K562 (cell line): Measurements from ENCODE around the gene DRD3. TPM values are rescaled to one million over a fixed set of nuclear protein-coding genes. Genes with fewer than 3 reads are reported as not detected.

Source experiments
- ATAC-seq: fragments of 200-7000 bp; cut with Tn5 transposase; 3 replicates; pipeline ENCODE4 v1.9.1; 2020; ENCODE audit warnings: moderate library complexity
- BruUV-seq: library from RNA; stranded (reverse); fragments of 400-500 nt; replicated peaks from 2 replicates; lab custom pipeline; 2021; lab: Mats Ljungman, UMichigan
- CTCF ChIA-PET: fragments of 300-600 bp; formaldehyde crosslinking; extraction: SDS; loops from one replicate; lab custom pipeline; 2021; ENCODE audit warnings: low intra/inter-chr PET ratio; lab: Yijun Ruan, JAX
- POLR2A ChIA-PET: fragments of 300-600, 350-650 bp; sonication (Branson Sonifier 250); formaldehyde crosslinking; extraction: SDS; loops from one replicate; lab custom pipeline; 2021; ENCODE audit warnings: antibody characterized with exemption, inconsistent platforms; lab: Yijun Ruan, JAX
- DNase-seq, 4 experiments: peaks; one replicate each; pipeline versions ENCODE4 v3.0.0 to v3.0.0-alpha.2; 2011 to 2018; ENCODE audit warnings: low spot score in 3 of 4, mixed read lengths in 3 of 4; ENCODE audit errors: extremely low read depth in 1 of 4
- FAIRE-seq: peaks from 2 replicates; lab custom pipeline; 2011; peaks lifted over from hg19 to GRCh38; lab: Jason Lieb, UNC
- H2AFZ ChIP-seq: 2 replicates; pipeline ENCODE4 v1.6.0; 2011; ENCODE audit warnings: low read depth, low read length, control low read depth, inconsistent platforms
- H3K27ac ChIP-seq: fragments of 200-600 bp; 3 replicates; pipeline ENCODE4 v1.8.0; 2011; ENCODE audit warnings: low read depth, mild to moderate bottlenecking, control low read depth, inconsistent platforms, low read length, moderate library complexity, mixed read lengths; ENCODE audit errors: extremely low read depth
- H3K27me3 ChIP-seq, 2 experiments: fragments of 300-600 bp in 1 of 2; 2 replicates in 1 of 2; 3 replicates in 1 of 2; pipeline versions ENCODE4 v1.6.0 to v1.8.0; 2011; ENCODE audit warnings: inconsistent platforms in 2 of 2, low read length in 2 of 2, mild to moderate bottlenecking in 1 of 2, mixed read lengths in 1 of 2, moderate library complexity in 1 of 2; ENCODE audit not compliant: control insufficient read depth in 2 of 2, insufficient read depth in 2 of 2
- H3K36me3 ChIP-seq: fragments of 300-600 bp; 3 replicates; pipeline ENCODE4 v1.8.0; 2011; ENCODE audit warnings: mild to moderate bottlenecking, low read length, inconsistent platforms; ENCODE audit not compliant: control insufficient read depth, insufficient read depth
- H3K4me1 ChIP-seq, 2 experiments: fragments of 200-600 bp in 1 of 2; replicated peaks in 1 of 2; 2 replicates in 1 of 2; 3 replicates in 1 of 2; pipeline versions ENCODE4 v1.5.1 to v1.8.0; 2011; ENCODE audit warnings: inconsistent platforms in 2 of 2, low read length in 2 of 2, mild to moderate bottlenecking in 1 of 2, mixed read lengths in 1 of 2, moderate library complexity in 1 of 2; ENCODE audit not compliant: control insufficient read depth in 2 of 2, insufficient read depth in 2 of 2
- H3K4me2 ChIP-seq: 2 replicates; pipeline ENCODE4 v1.6.1; 2011; ENCODE audit warnings: low read length, control low read depth, inconsistent platforms, mixed read lengths; ENCODE audit not compliant: insufficient read depth
- H3K4me3 ChIP-seq: fragments of 200-600 bp; sonication (generic), shearing (Covaris generic); 2 replicates; pipeline ENCODE4 v1.5.1; 2016; ENCODE audit warnings: control low read depth, inconsistent platforms
- H3K79me2 ChIP-seq: fragments of 200-600 bp; 3 replicates; pipeline ENCODE4 v1.8.0; 2011; ENCODE audit warnings: low read length, inconsistent platforms; ENCODE audit not compliant: control insufficient read depth, insufficient read depth
- H3K9ac ChIP-seq, 2 experiments: 2 replicates each; pipeline versions ENCODE4 v1.6.0 to v1.6.1; 2011; ENCODE audit warnings: low read depth in 2 of 2, low read length in 2 of 2, control low read depth in 1 of 2, inconsistent platforms in 1 of 2, mild to moderate bottlenecking in 1 of 2, mixed read lengths in 1 of 2; ENCODE audit not compliant: insufficient read depth in 1 of 2
- H3K9me1 ChIP-seq: one replicate; pipeline ENCODE4 v1.6.0; 2011; ENCODE audit warnings: inconsistent platforms, mild to moderate bottlenecking, low read length, moderate library complexity; ENCODE audit not compliant: control insufficient read depth, insufficient read depth
- H3K9me3 ChIP-seq: replicated peaks from 2 replicates; pipeline ENCODE4 v1.5.1; 2011; ENCODE audit warnings: low read depth, low read length, inconsistent platforms; ENCODE audit not compliant: control insufficient read depth, insufficient read depth
- H4K20me1 ChIP-seq: replicated peaks from 2 replicates; pipeline ENCODE4 v1.6.1; 2011; ENCODE audit warnings: low read length, inconsistent platforms, mixed read lengths; ENCODE audit not compliant: control insufficient read depth, insufficient read depth
- ATF2 ChIP-seq: sonication (generic); formaldehyde crosslinking; IDR thresholded peaks from 2 replicates; pipeline ENCODE4 v1.8.1; 2022; ENCODE audit warnings: missing genetic modification reagents
- BCLAF1 ChIP-seq, 2 experiments: fragments of 450-650 bp in 1 of 2; IDR thresholded peaks; 2 replicates each; pipeline ENCODE4 v1.6.1; 2011 to 2017; ENCODE audit warnings: low read depth in 2 of 2, antibody characterized with exemption in 1 of 2, borderline replicate concordance in 1 of 2, low read length in 1 of 2, mild to moderate bottlenecking in 1 of 2, mixed read lengths in 1 of 2; ENCODE audit not compliant: control insufficient read depth in 1 of 2
- CEBPB ChIP-seq: fragments of 450-650 bp; IDR thresholded peaks from 2 replicates; pipeline ENCODE4 v1.6.1; 2016; ENCODE audit warnings: missing genetic modification characterization, missing compliant biosample characterization
- ID3 ChIP-seq, 2 experiments: fragments of 250-450 bp in 1 of 2; fragments of 450-650 bp in 1 of 2; sonication (Bioruptor Pico) in 1 of 2; IDR thresholded peaks; 2 replicates each; pipeline versions ENCODE4 v1.6.1 to v1.8.0; 2016 to 2021; ENCODE audit warnings: mild to moderate bottlenecking in 2 of 2, moderate library complexity in 2 of 2, missing compliant biosample characterization in 1 of 2, missing genetic modification characterization in 1 of 2
- OTX1 ChIP-seq: fragments of 450-650 bp; formaldehyde crosslinking; IDR thresholded peaks from 2 replicates; pipeline ENCODE4 v1.4.0; 2022; ENCODE audit warnings: mild to moderate bottlenecking
- PBX2 ChIP-seq, 2 experiments: IDR thresholded peaks in 1 of 2; conservative IDR thresholded peaks in 1 of 2; 2 replicates each; pipeline ENCODE4 v1.6.1; 2016; ENCODE audit warnings: low read depth in 2 of 2, mild to moderate bottlenecking in 1 of 2, missing compliant biosample characterization in 1 of 2, missing genetic modification characterization in 1 of 2, moderate library complexity in 1 of 2
- POLR2B ChIP-seq: fragments of 450-650 bp; IDR thresholded peaks from 2 replicates; pipeline ENCODE4 v1.6.1; 2018; ENCODE audit warnings: low read depth; ENCODE audit not compliant: partially characterized antibody
- RBM25 ChIP-seq: fragments of 200-400 bp; formaldehyde crosslinking; IDR thresholded peaks from 2 replicates; pipeline ENCODE4 v1.6.1; 2018; ENCODE audit warnings: low read length, low read depth, moderate library complexity; ENCODE audit not compliant: severe bottlenecking
- SMARCA4 ChIP-seq: fragments of 450-650 bp; IDR thresholded peaks from 2 replicates; pipeline ENCODE4 v1.6.1; 2016
- SP1 ChIP-seq: sonication (generic); formaldehyde crosslinking; IDR thresholded peaks from 2 replicates; pipeline ENCODE4 v1.8.1; 2022; ENCODE audit warnings: mild to moderate bottlenecking, missing genetic modification reagents
- SREBF1 ChIP-seq: fragments of 150-350 bp; IDR thresholded peaks from 2 replicates; pipeline ENCODE4 v1.6.1; 2014; ENCODE audit warnings: antibody characterized with exemption, low read depth, low read length, borderline replicate concordance
- ZBTB17 ChIP-seq: fragments of 450-650 bp; formaldehyde crosslinking; IDR thresholded peaks from 2 replicates; pipeline ENCODE4 v1.4.0; 2020; ENCODE audit warnings: mild to moderate bottlenecking
- ZNF445 ChIP-seq: fragments of 250-450 bp; sonication (Bioruptor Pico); IDR thresholded peaks from 2 replicates; pipeline ENCODE4 v1.4.0; 2020; ENCODE audit warnings: low read depth, mild to moderate bottlenecking, moderate library complexity
- WGBS: fragments of 100-300 bp; shearing (Covaris generic); methylation state at CpG from one replicate; pipeline ENCODE4 v1.1.6; 2016; ENCODE audit warnings: low coverage, mixed read lengths; ENCODE audit not compliant: insufficient coverage; ENCODE audit errors: missing lambda C conversion rate; 5-methylcytosine and 5-hydroxymethylcytosine counted together
- in situ Hi-C: fragments of 300-500 bp; cut with MboI; formaldehyde crosslinking; loops from 4 replicates; pipeline ENCODE4 v1.15.0; 2018; ENCODE audit warnings: inconsistent platforms, mixed read lengths
- intact Hi-C: fragments of 100-400 bp; cut with micrococcal nuclease; formaldehyde crosslinking; loops from 2 replicates; pipeline ENCODE4 v1.14.2; 2022
- polyA plus RNA-seq, 8 experiments: library from polyadenylated mRNA; depleted of rRNA in 4 of 8; stranded (reverse) in 5 of 8; unstranded in 3 of 8; fragments of >200 nt; fragmentation: Nextera tagmentation in 2 of 8; fragmentation: Illumina TruSeq in 1 of 8; extraction: Ambion mirVana in 2 of 8; extraction: Trizol in 1 of 8; gene quantifications; 2 replicates each; pipeline versions ENCODE4 v1.2.1 to v1.2.3, GENCODE V29; 2011 to 2014; ENCODE audit warnings: inconsistent platforms in 1 of 8, missing spikeins in 1 of 8
- total RNA-seq, 7 experiments: library from RNA; depleted of rRNA in 6 of 7; stranded (reverse); fragments of >200 nt in 6 of 7; fragmentation: Illumina TruSeq in 2 of 7; extraction: Trizol in 2 of 7; gene quantifications; 2 replicates each; pipeline versions ENCODE4 v1.2.1 to v1.2.3, GENCODE V29; 2011 to 2021; ENCODE audit warnings: low replicate concordance in 1 of 7

The DRD3 gene
- total and polyA plus RNA-seq, 9 of the 15 experiments (the other 6 are each of a cell fraction or from before 2014, with no cell fraction given), result not detected

GRCh38 chr3:114213292-114213626 is 34.4 kb upstream of the DRD3 start:
- no peaks in the 10 kb centered on the region for H3K36me3 ChIP-seq
- WGBS, result 6% methylated on average over 4 of the region's 4 CpGs
- ChIA-PET POLR2A (no interaction called here), CTCF (no interaction called here)
- H3K9me1 ChIP-seq, result no peaks in the 10 kb centered on the region
- in situ Hi-C loops (no loop called here), intact Hi-C loops (no loop called here)
- H3K79me2 ChIP-seq, result no peaks in the 10 kb centered on the region
- no peak overlapping the region for H3K4me3 ChIP-seq
- ATAC-seq (no peak), FAIRE-seq (no peak), DNase-seq (no peak)
- H3K4me1 ChIP-seq, result no peaks in the 10 kb centered on the region; a peak in 2 of 5 replicates
- no peak overlapping the region for H3K4me2 ChIP-seq
- no TSS peak for BruUV-seq
- H2AFZ ChIP-seq, result no peak overlapping the region
- no peaks in the 10 kb centered on the region for H3K27me3 ChIP-seq
- no peaks in the 10 kb centered on the region for H4K20me1 ChIP-seq
- H3K9ac ChIP-seq, result no peak overlapping the region
- H3K27ac ChIP-seq, result no peak overlapping the region
- no peaks in the 10 kb centered on the region for H3K9me3 ChIP-seq
- TF ChIP-seq OTX1 (CRISPR knock-in tag) (no peak), BCLAF1 (IDR thresholded peaks at IDR 0.05; ENCODE audit: borderline replicate concordance in 1 of 2, control insufficient read depth in 1 of 2, low read depth in 2 of 2, low read length in 1 of 2) (no peak), ID3 (CRISPR knock-in tag; IDR thresholded peaks at IDR 0.05) (no peak), ID3 (tag; IDR thresholded peaks at IDR 0.05) (no peak), ATF2 (no peak), SREBF1 (no peak), PBX2 (CRISPR knock-in tag; IDR thresholded peaks at IDR 0.05; ENCODE audit: low read depth) (no peak), PBX2 (tag; conservative IDR thresholded peaks at IDR 0.05; ENCODE audit: low read depth) (no peak), SMARCA4 (no peak), POLR2B (no peak), SP1 (CRISPR knock-in tag) (no peak), ZNF445 (CRISPR knock-in tag) (no peak), ZBTB17 (no peak), CEBPB (no peak), RBM25 (no peak)
